Tibial nerve (tissue), 4 donors: Measurements from ENCODE around the gene SPTB.

Experiments
- EP300 ChIP-seq, 2 donors: sonication (generic); formaldehyde crosslinking; IDR thresholded peaks; one replicate each; pipeline ENCODE4 v1.6.1; 2017; ENCODE audit warnings: antibody characterized with exemption in 2 of 2, mild to moderate bottlenecking in 1 of 2
- POLR2A ChIP-seq, 2 donors: fragments of 450-650 bp; IDR thresholded peaks; one replicate each; pipeline ENCODE4 v1.6.1; 2017; ENCODE audit warnings: antibody characterized with exemption in 2 of 2, mild to moderate bottlenecking in 2 of 2, moderate library complexity in 2 of 2
- TF ChIP-seq, protein P1 (sequence below), 5 experiments: fragments of 200-600 bp in 3 of 5; fragments of 450-650 bp in 2 of 5; sonication (generic) in 3 of 5; IDR thresholded peaks; one replicate each; pipeline ENCODE4 v1.5.1; 2016 to 2019; ENCODE audit warnings: antibody characterized with exemption in 5 of 5, mild to moderate bottlenecking in 3 of 5, moderate library complexity in 2 of 5

- TF ChIP-seq, protein P1, sequence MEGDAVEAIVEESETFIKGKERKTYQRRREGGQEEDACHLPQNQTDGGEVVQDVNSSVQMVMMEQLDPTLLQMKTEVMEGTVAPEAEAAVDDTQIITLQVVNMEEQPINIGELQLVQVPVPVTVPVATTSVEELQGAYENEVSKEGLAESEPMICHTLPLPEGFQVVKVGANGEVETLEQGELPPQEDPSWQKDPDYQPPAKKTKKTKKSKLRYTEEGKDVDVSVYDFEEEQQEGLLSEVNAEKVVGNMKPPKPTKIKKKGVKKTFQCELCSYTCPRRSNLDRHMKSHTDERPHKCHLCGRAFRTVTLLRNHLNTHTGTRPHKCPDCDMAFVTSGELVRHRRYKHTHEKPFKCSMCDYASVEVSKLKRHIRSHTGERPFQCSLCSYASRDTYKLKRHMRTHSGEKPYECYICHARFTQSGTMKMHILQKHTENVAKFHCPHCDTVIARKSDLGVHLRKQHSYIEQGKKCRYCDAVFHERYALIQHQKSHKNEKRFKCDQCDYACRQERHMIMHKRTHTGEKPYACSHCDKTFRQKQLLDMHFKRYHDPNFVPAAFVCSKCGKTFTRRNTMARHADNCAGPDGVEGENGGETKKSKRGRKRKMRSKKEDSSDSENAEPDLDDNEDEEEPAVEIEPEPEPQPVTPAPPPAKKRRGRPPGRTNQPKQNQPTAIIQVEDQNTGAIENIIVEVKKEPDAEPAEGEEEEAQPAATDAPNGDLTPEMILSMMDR (IDR thresholded peaks at IDR 0.05) = no peak
- TF ChIP-seq POLR2A (IDR thresholded peaks at IDR 0.05) (no peak), EP300 (IDR thresholded peaks at IDR 0.05) (no peak)
Observed at GRCh38 chr14:64792231-64792630, 87.5 kb downstream of the SPTB start.
